ENCODE data around the gene RAD18.

The RAD18 gene

DNA sequence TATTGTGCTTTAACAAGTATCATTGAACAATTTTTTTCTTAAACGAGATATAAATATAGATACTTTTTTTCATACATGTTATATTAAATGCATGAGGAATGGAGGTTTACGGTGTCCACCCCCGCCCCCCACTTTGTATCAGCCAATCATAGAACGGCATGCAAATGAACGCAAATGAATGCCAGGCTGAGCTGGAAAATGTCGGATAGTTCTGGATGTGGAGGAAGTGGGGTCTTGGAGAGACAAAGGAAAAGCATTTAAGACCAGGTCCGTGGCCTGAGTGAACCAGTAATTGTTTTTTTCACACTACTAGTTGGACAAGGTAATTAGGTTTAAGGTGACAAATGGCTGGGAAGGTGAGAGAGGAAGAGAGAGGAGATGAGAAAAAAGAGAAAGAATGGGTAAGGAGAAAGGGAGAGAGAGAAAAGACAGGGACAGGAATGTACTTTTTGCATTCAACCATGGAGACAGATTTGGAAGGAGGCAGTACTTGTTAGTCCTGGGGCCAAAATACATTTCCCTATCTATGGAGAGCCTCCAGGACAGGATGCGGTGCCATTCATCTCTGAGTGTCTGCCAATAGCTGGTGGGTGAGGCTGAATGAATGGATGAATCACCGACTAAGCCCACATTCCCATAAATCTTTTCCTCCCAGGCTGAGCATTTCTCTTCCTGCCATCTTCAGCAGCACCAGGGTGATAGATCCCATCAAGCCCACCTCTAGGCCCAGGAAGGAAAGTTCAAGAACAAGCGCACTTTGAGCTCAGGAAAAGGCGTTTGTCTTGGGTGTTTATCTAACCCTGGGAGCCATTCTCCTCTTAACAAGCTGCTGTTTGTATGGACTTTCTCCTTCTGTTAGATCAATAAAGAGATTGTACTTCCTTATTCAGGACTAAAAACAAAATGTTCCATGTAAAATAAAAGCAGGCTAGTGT, 1.4 kb upstream of the RAD18 start:
- FAIRE-seq, result no peak

DNA sequence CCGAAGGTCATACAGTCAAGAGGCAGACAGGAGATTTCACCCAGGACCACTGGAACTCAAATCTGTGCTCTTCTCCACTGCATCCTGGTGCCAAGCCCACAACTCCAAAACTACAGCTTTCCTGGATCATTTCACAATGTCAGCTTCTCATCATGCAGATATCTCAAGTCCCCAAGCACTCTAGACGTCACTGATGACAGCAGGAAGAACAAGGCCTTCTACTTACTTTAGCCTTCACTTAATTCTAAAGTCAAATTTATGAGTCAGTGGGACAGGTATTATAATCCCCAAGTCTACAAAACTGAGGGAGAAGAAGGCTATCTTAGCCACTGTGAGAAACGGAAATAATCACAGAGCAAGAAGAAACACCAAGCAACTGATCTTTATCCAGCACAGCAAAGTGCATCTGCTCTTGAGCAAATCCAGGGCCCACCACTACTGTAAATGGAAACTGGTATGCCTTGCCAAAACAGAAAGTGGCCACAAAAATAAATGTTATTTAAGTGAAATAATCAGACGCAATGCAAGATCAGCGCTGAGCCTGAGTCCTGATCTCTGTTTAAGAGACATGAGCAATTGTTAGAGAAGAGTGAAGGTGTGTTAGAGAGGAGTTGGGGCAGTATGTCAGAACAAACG, 928 bp downstream of the RAD18 start:
- no peak for FAIRE-seq

DNA sequence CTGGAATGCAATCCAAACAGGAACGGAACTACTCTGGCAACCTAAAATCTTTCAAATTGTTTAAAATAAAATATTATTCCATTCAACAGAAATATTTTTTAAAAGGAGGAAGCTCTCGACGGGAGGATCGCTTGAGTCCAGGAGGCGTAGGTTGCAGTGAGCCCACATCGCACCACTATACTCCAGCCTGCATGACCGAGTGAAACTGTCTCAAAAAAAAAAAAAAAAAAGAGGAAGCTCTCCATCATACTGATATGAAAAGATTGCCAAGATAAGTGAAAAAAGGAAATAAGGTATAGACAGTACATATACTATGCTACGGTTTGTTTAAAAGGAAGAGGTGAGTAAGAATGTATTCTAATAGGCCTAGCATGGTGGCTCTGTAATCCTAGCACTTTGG, 3.6 kb downstream of the RAD18 start:
- FAIRE-seq, result no peak

DNA sequence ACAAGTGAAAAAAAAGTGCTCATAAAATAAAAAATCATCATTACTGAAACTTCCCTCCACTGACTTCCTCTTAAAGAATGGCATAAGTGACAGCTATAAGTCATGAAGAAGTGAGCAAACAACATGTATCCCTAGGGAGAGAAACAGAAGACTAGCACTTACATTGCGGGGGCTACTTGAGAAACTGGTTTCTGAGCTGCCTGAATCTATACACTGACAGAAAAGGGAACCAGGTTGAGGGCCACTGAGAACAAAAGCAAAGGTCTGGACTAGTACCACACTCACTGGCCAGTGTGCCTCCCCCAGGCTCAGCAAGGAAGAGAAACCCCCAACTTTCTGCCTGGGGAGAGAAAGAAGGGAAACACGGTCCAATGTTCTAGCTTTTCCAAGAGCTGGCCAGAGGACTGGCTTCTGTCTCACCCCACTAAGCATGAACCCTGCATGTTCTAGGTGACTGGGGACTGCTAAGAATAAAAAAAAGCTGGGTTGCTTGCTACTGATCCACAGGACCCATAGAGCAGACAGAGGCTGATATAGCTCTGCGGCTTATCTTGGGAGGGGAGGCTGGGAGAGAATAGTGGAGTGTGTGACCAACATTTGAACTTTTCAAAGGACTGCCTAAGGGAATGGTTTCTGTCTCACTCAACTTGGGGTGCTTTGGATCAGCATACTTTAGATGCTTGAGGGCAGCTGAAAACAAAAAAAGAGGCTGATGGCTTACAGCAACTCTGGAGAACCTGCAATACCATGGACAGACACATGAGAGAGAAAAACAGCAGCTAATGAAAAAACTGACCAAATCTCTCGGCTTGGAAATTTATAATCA, 8.1 kb downstream of the RAD18 start:
- FAIRE-seq, result no peak

DNA sequence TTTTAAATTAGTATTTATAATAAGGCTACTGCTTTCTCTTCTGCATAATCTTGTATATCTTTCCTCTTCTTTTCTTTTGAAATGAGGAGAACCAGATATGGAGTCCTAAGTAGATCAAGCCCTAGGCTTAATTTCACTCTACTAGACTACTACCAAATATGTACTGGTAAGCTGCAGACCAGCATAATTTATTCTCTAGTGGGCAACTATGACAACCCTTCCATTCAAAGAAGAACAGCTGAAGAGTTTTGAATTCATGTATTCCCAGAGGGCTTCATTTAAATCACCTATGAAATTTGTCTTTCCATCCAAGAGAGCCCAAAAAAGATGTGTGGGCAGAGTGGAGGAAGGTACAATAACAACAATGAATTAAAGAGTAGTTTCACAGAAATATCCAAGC, 10.0 kb downstream of the RAD18 start:
- FAIRE-seq, result no peak

DNA sequence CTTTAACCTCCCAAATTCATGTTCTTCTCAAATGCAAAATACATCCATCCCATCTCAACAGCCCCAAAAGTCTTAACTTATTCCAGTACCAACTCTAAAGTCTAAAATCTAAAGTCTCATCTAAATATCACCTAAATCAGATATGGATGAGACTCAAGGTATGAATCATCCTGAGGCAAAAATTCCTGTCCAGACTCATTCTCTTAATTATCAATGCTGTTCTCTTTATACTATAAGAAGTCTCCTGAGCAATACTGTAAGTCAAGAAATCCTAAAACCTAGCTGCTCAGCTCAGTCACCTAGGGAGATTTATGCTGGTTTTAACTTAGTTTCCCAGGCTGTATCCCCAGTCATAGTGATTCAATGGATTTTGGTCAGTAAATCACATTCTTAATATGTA, 11.1 kb downstream of the RAD18 start:
- no peak for FAIRE-seq

DNA sequence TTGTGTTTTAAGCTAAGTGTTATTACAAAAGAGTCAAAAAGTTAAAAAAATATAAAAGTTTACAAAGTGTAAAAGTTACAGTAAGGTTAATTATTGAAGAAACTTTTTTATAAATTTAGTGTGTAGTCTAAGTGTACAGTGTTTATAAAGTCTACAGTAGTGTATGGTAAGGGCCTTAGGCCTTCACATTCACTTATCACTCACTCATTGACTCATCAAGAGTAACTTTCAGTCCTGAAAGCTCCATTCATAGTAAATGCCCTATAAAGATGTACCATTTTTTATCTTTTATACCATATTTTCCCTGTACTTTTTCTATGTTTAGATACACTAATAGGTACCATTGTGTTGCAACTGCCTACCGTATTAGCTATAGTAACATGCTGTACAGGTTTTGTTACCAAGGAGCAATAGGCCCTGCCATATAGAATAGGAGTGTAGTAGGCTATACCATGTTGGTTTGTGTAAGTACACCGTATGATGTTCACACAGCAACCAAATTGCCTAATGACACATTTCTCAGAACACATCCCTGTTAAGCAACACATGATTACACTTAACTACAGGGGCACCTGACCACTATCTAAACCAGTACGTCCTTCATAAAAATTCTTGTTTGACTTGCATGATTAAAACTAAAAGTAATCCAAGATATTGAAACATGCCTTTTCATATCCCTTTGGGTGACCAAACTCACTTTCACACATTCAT, 17.2 kb downstream of the RAD18 start:
- FAIRE-seq, result no peak

DNA sequence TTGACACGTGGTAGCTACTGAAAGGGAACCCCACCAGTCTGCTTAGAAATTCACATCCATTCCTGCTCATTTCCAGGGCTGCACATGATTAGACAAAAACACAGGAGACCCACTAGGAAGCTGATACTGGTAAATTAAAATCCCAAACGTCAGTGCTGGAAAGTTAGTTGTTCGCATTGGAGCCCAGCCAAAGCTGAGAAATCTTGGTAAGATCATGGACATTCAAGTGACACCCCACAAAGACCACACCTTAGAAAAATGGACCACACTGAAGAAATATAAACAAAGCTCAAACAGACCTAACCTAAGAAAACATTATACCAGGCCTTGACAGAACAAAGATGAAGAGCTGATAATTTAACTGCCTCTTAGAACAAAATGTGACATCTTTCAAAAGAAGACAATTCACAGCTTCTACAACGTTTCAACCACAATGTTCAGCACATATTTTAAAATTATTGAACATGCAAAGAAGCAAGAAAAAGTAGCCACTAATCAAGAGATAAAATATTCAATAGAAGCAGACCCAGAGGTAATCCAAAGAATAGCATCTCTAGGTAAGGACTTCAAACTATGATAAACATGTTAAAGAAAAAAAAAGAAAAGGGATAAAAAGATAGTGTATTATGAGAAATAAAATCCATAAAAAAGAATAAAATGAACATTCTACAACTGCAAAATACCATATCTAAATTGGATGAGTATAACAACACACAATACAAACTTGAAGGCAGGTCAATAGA, 20.4 kb downstream of the RAD18 start:
- FAIRE-seq, result no peak

DNA sequence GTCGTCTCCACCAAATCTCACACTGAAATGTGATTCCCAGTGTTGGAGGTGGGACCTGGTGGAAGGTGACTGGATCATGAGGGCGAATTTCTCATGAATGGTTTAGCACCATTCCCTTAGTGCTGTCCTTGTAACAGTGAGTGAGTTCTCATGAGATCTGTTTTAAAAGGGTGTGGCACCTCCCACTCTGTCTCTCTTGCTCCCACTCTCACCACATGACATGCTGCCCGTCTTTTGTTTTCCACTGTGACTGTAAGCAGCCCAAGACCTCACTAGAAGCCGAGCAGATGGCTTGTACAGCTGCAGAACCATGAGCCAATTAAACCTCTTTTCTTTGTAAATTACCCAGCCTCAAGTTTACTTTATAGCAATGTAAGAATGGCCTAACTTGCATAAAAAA, 21.2 kb downstream of the RAD18 start:
- no peak for FAIRE-seq

DNA sequence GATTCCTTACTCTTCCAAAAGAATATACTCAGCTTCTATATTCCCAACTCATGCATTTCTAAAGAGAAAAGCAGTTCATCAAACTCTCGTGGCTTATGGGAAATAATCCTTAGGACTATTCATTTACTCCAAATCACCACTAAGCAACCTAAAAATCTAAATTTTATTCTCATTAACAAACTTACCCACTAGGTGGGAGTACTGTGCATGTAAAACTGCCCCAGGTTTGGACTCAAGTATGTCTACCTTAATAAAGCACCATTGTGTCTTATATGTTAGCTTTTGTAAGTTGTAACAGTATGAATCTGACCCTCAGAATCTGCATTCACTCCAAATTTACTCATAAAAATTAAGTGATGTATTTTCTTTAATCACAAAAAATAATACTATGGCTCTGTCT, 25.3 kb downstream of the RAD18 start:
- FAIRE-seq, result no peak

DNA sequence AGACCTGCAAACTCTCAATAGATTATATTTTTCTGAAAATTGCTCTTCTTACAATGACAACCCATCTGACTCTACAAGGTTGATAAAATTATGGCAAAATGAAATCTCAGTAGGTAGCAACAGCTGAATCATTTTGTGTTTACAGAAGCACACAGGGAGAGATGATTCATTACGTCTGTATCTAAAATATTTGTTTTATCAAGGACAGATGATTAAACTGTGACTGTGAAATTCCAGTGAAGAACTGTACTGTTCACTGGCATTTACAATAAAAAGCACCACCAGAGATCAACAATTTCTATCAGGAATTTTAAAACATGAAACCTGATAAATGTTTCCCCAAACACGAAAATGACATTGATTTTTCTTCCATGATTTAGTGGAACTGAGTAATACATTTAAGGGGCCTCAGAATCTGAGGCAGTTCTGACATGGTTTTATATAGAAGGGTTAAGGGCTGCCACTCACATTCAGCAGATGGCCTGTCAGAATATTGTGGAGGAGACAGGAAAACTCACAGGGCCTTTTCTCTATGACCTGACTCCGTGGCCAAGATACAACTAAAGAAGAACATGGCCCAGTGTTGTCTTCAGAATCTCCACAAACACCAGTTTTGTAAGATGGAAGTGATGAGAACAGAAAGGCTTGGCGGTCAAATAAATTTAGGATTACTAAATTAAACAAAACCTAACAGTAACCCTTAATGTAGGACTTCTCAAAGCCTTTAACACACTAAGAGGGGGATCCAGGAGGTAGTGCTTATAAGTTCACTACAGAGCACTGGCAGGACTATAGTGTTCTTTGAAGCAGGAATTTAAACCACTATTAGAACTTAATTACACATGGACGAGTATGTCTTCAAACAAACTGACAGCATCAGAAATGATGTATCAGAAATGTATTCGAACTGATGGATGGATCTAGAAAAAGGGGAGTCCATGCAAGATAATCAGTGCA, 25.9 kb downstream of the RAD18 start:
- FAIRE-seq, result peak; percentile 38

DNA sequence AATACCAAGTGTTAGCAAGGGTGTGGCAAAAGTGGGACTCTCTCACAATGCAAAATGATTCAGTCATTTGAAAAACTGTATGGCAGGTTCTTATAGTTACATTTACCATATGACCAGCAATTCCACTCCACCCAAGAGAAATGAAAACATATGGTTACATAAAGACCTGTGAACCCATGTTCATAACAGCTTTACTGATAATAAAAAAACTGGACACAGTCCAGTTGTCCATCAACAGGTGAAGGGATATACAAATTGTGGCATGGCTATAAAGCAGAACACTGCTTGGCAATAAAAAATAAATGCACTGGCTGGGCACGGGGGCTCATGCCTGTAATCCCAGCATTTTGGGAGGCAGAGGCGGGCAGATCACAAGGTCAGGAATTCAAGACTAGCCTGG, 30.8 kb downstream of the RAD18 start:
- no peak for FAIRE-seq

DNA sequence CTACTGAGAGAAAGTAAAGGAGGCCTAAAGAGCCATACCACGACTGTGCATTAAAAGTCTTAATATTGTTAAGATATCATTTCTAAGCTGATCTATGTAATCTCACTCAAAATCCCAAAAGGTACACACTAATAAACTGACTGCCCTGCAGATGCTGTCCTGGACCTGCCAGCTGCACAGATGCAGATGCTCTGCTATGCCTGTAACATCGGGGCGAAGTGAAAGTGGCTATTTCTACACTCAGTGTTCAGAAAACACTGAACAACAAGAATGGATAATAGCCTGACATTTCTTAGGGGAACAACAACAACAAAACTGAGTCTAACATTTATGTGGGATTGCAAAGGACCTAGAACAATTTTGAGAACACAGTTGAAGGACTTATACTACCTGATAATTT, 31.9 kb downstream of the RAD18 start:
- no peak for FAIRE-seq

DNA sequence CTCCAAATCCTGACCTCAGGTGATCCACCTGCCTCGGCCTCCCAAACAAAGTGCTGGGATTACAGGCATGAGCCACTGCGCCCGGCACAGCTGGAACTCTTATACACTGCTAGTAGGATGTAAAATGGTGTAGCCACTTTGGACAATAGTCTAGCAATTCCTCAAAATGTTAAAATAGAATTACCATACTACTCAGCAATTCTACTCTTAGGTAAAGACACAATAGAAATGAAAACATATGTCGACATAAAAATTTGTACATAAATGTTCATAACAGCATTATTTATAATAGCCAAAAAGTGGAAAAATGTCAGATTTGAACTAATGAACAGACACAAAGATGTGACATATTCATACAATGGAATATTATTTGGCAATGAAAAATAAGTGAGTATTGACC, 33.4 kb downstream of the RAD18 start:
- no peak for FAIRE-seq

DNA sequence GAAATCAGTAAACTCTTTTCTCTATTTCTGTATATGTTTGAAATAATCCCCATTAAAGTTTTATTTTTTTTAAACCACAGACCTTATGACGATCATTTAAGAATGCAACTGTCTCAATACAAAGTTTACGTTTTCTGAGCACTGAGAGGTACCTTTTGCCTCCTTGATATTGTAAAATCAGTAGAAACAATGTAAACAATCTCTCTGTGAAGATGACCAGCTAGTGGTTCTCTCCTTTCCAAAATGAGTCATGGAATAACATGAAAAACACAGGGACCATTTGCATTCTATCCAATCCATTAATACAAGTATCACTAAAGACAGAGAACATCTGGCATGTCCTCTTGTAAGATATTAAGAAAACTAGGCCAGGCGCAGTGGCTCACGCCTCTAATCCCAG, 48.8 kb downstream of the RAD18 start:
- no peak for FAIRE-seq

DNA sequence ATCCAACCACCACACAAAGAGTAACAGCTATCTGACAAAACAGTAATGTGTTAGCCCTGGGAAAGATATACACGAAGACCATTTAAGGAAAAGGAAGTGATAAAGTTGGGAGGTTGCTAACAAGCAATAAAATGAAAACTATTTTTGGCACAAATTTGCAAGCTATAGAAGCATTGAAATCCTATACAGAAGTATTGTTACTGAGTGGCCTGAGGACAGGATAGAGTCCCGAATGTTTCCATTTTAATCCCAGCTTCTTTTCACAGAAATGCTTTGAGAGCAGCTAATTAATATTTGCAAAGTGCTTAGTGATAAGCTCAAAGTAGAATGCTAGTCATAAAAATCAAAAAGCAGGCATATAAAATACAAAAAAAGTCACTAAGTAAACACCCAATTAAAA, 51.5 kb downstream of the RAD18 start:
- FAIRE-seq, result no peak

DNA sequence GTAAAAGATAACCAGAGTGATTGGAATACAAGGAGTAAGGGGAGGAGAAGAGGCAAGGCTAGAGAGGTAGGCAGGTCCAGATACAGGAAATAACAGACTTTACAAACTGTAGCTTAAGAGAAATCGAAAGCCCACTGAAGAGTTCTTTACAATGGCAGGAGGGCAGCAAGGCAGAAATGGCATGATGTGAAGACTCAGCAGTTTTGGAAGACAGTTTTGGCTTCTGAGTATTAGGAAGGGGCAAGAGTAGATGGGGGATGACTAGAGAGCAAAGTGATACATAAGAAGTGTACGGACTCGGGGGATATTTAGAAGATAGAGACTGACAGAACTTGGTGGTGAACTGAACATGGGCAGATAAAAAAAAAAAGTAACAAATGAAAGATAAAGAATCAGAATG, 54.1 kb downstream of the RAD18 start:
- FAIRE-seq, result no peak

DNA sequence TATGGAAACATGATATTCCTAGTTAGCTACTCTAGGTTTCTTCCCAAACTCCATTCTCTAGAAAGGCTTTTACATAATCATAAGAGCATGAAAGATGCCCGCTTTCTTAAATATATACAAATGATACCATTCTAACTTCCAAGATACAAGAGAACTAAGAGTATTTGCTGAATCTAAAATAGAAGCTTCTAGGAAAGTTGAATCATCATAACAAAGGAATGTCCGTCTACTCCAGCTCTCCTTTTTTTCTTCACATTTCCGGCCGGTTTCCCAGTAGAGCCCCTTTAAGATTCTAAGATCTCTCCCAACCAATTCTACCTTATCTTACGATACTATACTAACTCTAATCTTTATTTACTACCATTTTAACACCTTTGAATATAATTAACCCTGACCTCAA, 60.1 kb downstream of the RAD18 start:
- FAIRE-seq, result no peak

DNA sequence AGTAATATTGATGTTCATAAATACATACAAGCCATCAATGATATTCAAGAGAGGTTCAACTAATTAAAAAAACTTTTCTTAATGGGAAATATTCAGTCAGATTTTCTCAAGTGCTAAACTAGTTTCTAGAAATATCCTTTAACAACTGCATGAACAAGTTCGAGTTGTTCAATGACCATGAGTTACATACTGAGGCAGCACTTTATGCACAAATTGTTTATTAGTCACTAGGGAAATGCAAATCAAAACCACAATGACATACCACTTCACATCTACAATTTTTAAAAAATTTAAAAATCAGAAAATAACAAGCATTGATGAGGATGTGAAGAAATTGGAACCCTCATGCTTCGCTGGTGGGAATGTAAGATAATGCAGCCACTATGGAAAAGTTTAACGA, 62.4 kb downstream of the RAD18 start:
- no peak for FAIRE-seq

DNA sequence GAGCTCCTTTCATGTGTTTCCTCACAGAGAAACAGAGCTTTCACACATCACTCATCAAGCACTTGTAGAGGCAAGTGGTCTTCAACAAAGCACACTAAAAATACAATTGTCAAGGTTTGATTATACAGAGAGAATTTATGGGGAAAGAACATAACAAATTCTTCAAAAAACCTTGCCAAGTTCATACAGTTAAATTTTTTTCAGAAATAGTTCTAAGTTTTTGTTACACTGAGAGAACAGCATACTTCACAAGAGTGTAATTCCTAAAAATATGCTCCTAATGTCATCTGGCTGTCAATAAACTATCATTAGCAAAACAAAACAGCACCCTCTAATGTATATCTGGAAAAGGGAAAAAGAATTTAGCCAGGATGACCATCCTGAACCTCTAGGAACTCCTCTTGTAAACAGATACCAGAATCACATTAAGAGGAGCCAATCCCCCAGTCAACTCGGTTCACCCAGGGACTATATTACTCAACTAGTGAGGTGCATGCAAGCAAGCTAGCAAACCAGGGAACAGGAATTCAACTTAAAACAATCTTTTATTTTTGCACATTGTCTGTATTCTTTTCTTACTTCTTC, 63.3 kb downstream of the RAD18 start:
- no peak for FAIRE-seq

DNA sequence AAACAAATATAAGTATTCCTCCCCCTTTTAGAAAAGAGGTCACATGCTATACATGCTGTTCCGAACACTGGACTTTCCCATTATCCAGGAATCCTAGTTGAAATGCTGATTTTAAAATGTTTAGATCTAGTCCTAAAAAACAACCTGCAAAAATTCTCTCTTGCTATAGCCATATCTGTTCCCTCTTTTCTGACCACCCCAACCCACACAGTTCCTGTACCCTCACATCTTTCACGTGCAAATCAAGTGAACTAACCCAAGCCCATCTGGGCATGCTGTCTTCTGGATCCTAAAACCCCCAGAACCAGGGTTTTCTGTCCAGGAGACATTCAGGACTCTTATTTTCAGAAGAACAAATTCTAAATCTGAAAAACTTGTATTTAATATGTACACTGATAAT, 67.4 kb downstream of the RAD18 start:
- FAIRE-seq, result no peak
